ENCODE results near the gene CTSD.

DNA sequence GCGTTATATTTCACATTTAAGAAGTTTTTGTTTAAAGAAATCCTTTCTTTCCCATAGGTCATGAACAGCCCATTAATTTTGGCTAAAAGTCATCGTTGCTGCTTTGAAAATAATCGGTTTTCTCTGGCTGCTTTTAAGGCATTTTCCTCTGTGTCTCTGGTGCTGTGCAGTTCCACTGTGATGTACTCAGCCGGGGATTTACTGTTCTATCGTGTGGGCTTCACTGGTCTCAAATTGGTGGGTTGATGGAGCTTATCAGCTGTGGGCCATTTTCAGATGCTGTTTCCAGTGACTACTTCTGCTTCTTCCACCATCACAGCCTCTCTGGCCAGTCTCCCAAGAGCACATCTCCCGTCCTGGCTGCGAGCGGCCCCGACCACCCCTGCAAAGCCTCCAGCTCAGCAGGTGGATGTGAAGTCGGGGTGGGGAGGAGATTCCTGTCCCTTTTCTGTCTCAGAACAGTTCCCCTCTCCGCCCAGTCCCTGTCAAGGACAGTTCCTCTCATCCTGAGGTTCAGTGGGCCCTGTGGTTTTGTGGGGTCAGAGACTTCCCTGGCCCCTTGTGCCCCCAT is 33.6 kb downstream of the CTSD start:
- TF ChIP-seq, protein P1, sequence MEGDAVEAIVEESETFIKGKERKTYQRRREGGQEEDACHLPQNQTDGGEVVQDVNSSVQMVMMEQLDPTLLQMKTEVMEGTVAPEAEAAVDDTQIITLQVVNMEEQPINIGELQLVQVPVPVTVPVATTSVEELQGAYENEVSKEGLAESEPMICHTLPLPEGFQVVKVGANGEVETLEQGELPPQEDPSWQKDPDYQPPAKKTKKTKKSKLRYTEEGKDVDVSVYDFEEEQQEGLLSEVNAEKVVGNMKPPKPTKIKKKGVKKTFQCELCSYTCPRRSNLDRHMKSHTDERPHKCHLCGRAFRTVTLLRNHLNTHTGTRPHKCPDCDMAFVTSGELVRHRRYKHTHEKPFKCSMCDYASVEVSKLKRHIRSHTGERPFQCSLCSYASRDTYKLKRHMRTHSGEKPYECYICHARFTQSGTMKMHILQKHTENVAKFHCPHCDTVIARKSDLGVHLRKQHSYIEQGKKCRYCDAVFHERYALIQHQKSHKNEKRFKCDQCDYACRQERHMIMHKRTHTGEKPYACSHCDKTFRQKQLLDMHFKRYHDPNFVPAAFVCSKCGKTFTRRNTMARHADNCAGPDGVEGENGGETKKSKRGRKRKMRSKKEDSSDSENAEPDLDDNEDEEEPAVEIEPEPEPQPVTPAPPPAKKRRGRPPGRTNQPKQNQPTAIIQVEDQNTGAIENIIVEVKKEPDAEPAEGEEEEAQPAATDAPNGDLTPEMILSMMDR (IDR thresholded peaks at IDR 0.05; ENCODE audit: low read depth, low read length, missing input control) = no peak
- no peak for TF ChIP-seq REST (IDR thresholded peaks at IDR 0.05)
- TF ChIP-seq, protein P2, sequence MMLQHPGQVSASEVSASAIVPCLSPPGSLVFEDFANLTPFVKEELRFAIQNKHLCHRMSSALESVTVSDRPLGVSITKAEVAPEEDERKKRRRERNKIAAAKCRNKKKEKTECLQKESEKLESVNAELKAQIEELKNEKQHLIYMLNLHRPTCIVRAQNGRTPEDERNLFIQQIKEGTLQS (IDR thresholded peaks at IDR 0.05) = no peak

Data from liver (tissue), 3 donors.